22Rv1 (cell line): Measurements from ENCODE around the gene TENT5A.

Experiments used
- CTCF ChIP-seq: fragments of 450-650 bp; IDR thresholded peaks from 2 replicates; pipeline ENCODE4 v1.5.1; 2017; ENCODE audit warnings: mild to moderate bottlenecking
- ZFX ChIP-seq: fragments of 450-650 bp; IDR thresholded peaks from 2 replicates; pipeline ENCODE4 v1.6.1; 2017; ENCODE audit warnings: antibody characterized with exemption, borderline replicate concordance

- TF ChIP-seq CTCF (no peak), ZFX (no peak)
Measured at GRCh38 chr6:81800666-81801065, 48.2 kb upstream of the TENT5A start.
